Measurements from ENCODE around the gene CALCOCO2.
"Not testable (repeated sequence)": the region's sequence is repeated elsewhere in the genome, so short reads cannot be mapped to it uniquely, and the experiment has no call there.

CALCOCO2 gene, protein sequence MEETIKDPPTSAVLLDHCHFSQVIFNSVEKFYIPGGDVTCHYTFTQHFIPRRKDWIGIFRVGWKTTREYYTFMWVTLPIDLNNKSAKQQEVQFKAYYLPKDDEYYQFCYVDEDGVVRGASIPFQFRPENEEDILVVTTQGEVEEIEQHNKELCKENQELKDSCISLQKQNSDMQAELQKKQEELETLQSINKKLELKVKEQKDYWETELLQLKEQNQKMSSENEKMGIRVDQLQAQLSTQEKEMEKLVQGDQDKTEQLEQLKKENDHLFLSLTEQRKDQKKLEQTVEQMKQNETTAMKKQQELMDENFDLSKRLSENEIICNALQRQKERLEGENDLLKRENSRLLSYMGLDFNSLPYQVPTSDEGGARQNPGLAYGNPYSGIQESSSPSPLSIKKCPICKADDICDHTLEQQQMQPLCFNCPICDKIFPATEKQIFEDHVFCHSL

DNA sequence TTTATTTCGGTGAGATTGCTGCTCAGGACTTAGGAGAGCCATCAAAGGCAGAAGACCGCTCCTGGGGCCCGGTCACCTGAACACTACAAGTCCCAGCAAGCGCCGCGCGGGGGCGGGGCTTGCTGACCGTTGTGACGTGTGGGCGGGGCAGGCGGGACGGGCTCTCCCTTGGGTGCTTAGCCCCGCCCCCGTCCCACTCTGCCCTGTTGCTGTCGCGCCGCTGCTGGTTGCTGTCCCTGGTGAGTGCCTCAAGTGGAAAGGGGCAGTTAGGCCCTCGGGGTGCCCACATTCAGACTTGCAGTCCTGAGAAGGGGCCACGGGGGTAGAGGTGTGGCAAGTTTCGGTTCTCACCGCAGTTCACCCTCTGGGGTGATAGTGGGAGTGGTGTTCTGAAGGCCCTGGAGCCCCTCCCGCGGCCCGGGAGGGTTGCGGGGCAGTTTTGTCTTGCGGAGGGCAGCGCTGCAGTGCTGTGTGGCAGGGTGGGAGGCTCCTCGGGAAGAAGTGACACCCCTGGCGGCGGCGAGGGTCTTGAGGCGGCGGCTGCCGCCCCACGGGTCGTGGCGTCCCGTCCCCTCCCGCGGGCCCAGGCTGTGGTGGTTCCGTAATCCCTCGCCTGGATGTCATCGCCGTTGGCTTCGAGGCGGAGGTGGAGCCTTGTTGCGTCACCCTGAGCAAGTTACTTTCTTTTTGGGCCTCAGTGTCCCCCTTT lies at the start of gene CALCOCO2:
Gene CALCOCO2, plus strand, starts transcription at position 196 of the 709 bp plus-strand sequence. CDS start 10,673 bp downstream, outside the sequence.
- FAIRE-seq = no peak
- DNase-seq (ENCODE audit: insufficient read length, low spot score) = peak; percentile 95
- peak; percentile 85 for TF ChIP-seq POLR2A (IDR thresholded peaks at IDR 0.05; ENCODE audit: low read depth, low read length)

DNA sequence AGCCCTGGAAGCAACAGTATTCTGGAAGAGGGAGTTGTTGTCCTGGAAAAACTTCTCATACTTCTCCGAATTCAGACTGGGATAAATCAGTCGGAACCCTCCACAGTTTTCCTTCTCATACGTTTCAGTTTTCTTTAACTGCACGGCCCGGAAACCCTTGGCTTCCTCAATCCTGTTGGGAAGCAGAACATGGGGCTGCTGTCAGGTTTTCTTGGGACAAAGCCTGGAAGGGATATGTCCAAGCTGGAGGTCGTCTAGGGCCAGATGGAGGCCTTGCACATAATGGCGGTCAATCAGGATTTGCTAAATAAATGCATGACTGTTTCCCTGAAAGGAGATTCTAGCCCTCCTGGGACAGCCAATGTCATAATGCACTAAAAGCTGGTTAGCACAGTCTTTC lies 43.0 kb upstream of the CALCOCO2 start:
- FAIRE-seq (no peak), DNase-seq (ENCODE audit: insufficient read length, low spot score) (no peak)
- TF ChIP-seq POLR2A (IDR thresholded peaks at IDR 0.05; ENCODE audit: low read depth, low read length) = no peak

DNA sequence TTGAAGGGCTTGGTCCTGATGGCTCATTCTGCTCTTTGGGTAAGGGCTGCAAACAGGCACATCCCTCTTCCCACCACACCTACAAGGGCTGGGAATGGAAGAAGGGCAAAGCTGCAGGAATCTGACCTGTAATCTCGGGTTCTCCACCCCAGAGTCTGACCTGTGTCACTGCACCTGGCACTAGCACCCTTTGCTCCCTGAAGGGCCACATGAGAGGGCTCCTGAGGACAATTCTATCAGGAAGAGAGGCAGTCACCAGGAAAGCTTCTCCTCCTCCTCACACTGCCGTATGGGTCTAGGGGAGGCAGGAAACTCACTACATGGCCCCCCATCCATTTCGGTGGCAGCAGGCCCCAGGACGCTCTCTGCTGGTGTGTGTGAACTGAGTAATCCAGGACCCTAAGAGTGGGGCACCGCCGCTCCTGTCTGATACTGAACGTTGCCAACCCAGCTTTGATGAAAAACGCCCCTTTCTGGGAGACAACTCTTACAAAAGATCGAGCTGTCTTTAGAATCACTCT lies 40.2 kb upstream of the CALCOCO2 start:
- TF ChIP-seq POLR2A (IDR thresholded peaks at IDR 0.05; ENCODE audit: low read depth, low read length) = no peak
- no peak for FAIRE-seq

GRCh38 chr17:48791128-48792032 lies 39.5 kb upstream of the CALCOCO2 start:
- no peak for FAIRE-seq

More for the DNA sequence above, 40.2 kb upstream of the CALCOCO2 start:
- DNase-seq (ENCODE audit: insufficient read length, low spot score) = no peak

GRCh38 chr17:48792033-48792798 lies 38.6 kb upstream of the CALCOCO2 start:
- no peak for DNase-seq (ENCODE audit: insufficient read length, low spot score)

More at GRCh38 chr17:48791128-48792032, 39.5 kb upstream of the CALCOCO2 start:
- peak; percentile 87 for DNase-seq (ENCODE audit: insufficient read length, low spot score)
- TF ChIP-seq POLR2A (IDR thresholded peaks at IDR 0.05; ENCODE audit: low read depth, low read length) = no peak

GRCh38 chr17:48795444-48796162 lies 35.2 kb upstream of the CALCOCO2 start:
- no peak for FAIRE-seq
- DNase-seq (ENCODE audit: insufficient read length, low spot score) = peak; percentile 64
- no peak for TF ChIP-seq POLR2A (IDR thresholded peaks at IDR 0.05; ENCODE audit: low read depth, low read length)

More at GRCh38 chr17:48792033-48792798, 38.6 kb upstream of the CALCOCO2 start:
- TF ChIP-seq POLR2A (IDR thresholded peaks at IDR 0.05; ENCODE audit: low read depth, low read length) = no peak
- FAIRE-seq = no peak

- FAIRE-seq; DNase-seq (ENCODE audit: insufficient read length, low spot score): not testable (repeated sequence)
Observed at GRCh38 chr17:48796163-48796522, 34.7 kb upstream of the CALCOCO2 start.

DNA sequence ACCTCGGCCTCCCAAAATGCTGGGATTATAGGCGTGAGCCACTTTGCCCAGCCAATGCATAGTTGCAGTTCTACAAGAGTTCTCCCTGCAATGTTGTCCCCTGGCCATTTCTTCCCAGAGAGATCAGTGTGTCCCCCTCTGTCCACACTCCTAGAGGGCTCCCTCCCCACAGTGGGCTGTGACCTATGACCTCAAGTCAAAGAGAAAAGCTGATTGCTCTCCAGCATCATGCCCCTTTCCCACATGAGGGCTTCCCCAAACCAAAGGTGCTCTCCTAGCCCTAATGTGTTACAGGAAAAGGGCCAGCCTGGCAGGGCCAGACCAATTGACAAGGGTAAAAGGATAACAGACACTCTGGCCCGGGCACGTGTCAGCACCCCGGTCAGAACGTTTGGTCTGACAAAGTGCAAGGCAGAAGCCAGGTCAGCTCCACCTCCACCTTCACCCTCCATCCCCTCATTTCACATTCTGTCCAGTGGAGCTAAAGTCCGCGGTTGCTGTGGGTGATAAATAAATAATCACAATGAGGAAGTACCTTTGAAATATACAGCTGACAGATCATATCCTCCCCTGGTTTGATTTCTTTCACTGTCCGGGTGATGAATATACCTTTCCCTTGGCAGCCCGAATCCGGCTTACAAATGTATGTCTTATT lies 31.6 kb upstream of the CALCOCO2 start:
- no peak for DNase-seq (ENCODE audit: insufficient read length, low spot score)
- FAIRE-seq = no peak
- no peak for TF ChIP-seq POLR2A (IDR thresholded peaks at IDR 0.05; ENCODE audit: low read depth, low read length)

- no peak for TF ChIP-seq POLR2A (IDR thresholded peaks at IDR 0.05; ENCODE audit: low read depth, low read length)
- no peak for DNase-seq (ENCODE audit: insufficient read length, low spot score)
- FAIRE-seq = no peak
Observed at GRCh38 chr17:48800626-48801217, 30.1 kb upstream of the CALCOCO2 start.

DNA sequence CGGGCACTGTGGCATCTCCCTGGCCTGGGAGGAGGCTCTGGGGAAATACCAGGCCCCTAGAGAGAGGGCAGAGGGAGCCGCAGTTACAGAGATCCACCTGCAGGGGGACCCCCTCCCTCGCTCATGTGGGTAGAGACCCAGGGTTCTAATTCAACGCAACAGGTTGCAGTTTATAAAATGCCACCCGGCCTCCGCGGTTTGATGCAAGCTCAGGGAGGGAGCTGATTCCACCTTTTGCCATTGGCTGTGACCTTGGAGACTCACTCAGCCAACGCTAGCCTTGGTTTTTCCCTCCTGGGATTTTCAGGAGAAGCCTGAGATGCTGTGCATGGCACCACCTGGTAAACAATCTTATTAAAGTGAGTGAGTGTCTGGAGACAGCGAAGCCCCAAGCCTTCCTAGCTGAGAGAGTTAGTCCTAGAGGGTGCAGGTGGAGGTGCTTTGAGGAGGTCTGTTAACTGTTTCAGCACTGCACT lies 25.9 kb upstream of the CALCOCO2 start:
- peak; percentile 85 for DNase-seq (ENCODE audit: insufficient read length, low spot score)
- FAIRE-seq = peak; percentile 53
- no peak for TF ChIP-seq POLR2A (IDR thresholded peaks at IDR 0.05; ENCODE audit: low read depth, low read length)

DNA sequence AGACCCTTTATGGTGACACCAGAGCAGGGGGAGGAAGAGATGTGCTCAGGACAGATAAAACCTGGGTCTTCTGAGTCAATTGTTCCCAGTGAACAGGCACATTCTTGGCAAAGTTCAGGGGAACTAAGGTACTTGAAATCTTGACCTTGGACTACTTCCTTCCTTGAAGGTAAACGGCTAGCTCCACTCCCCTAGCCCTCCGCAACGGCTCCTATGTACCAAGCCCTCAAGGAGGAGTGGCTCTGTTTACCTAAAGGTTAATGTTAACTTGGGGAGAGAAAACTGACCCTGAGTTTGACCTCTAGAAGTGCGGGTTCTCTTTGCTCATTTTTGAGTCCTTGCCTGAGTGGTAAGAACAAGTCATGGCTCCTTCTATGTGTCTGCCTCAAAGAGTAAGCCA lies 21.7 kb upstream of the CALCOCO2 start:
- no peak for TF ChIP-seq POLR2A (IDR thresholded peaks at IDR 0.05; ENCODE audit: low read depth, low read length)
- DNase-seq (ENCODE audit: insufficient read length, low spot score) (no peak), FAIRE-seq (no peak)
